Measurements from ENCODE around the gene CUTA.
"Not testable (repeated sequence)": the region's sequence is repeated elsewhere in the genome, so short reads cannot be mapped to it uniquely, and the experiment has no call there.

Gene CUTA

GRCh38 chr6:33375143-33375671 is 42.7 kb downstream of the CUTA start:
- peaks cover 53% of the 10 kb centered on the region for H3K4me1 Mint-ChIP-seq
- peaks cover 13% of the 10 kb centered on the region for H3K27me3 Mint-ChIP-seq (ENCODE audit: low read depth, poor library complexity)
- H3K36me3 Mint-ChIP-seq (ENCODE audit: low read depth) = no peaks in the 10 kb centered on the region
- peak overlapping the region; percentile 74 for H3K27ac Mint-ChIP-seq
- no peaks in the 10 kb centered on the region for H3K9me3 Mint-ChIP-seq
- no peak overlapping the region for H3K4me3 Mint-ChIP-seq
- DNase-seq = no peak
- TF ChIP-seq CTCF (IDR thresholded peaks at IDR 0.05) = no peak

- no peaks in the 10 kb centered on the region for H3K9me3 Mint-ChIP-seq
- H3K4me1 Mint-ChIP-seq = peaks cover 53% of the 10 kb centered on the region
- DNase-seq = no peak
- H3K27me3 Mint-ChIP-seq (ENCODE audit: low read depth, poor library complexity) = peaks cover 10% of the 10 kb centered on the region
- peak overlapping the region; percentile 20 for H3K4me3 Mint-ChIP-seq
- H3K27ac Mint-ChIP-seq = peak overlapping the region; percentile 87
- TF ChIP-seq CTCF (IDR thresholded peaks at IDR 0.05) = no peak
- no peaks in the 10 kb centered on the region for H3K36me3 Mint-ChIP-seq (ENCODE audit: low read depth)
Measured at GRCh38 chr6:33373960-33374910, 43.7 kb downstream of the CUTA start.

GRCh38 chr6:33372526-33373123 is 45.3 kb downstream of the CUTA start:
- Mint-ChIP-seq H3K36me3 (ENCODE audit: low read depth) (no peaks in the 10 kb centered on the region), H3K27ac (peak overlapping the region; percentile 75), H3K9me3 (no peaks in the 10 kb centered on the region), H3K4me1 (peaks cover 51% of the 10 kb centered on the region), H3K27me3 (ENCODE audit: low read depth, poor library complexity) (peaks cover 6% of the 10 kb centered on the region), H3K4me3 (peak overlapping the region; percentile 45)
- no peak for TF ChIP-seq CTCF (IDR thresholded peaks at IDR 0.05)
- no peak for DNase-seq

GRCh38 chr6:33371901-33372300 is 46.0 kb downstream of the CUTA start:
- Mint-ChIP-seq H3K27ac (peak overlapping the region; percentile 59), H3K4me1 (peaks cover 50% of the 10 kb centered on the region)
- not testable (repeated sequence) for H3K9me3 Mint-ChIP-seq; DNase-seq; H3K4me3 Mint-ChIP-seq; H3K27me3 Mint-ChIP-seq (ENCODE audit: low read depth, poor library complexity); H3K36me3 Mint-ChIP-seq (ENCODE audit: low read depth)

GRCh38 chr6:33367715-33368025 is 50.2 kb downstream of the CUTA start:
- peaks cover 40% of the 10 kb centered on the region for H3K4me1 Mint-ChIP-seq
- not testable (repeated sequence) for H3K36me3 Mint-ChIP-seq (ENCODE audit: low read depth); H3K4me3 Mint-ChIP-seq; H3K9me3 Mint-ChIP-seq; H3K27ac Mint-ChIP-seq; H3K27me3 Mint-ChIP-seq (ENCODE audit: low read depth, poor library complexity); DNase-seq

- no peak for TF ChIP-seq CTCF (IDR thresholded peaks at IDR 0.05)
- Mint-ChIP-seq H3K36me3 (ENCODE audit: low read depth) (no peaks in the 10 kb centered on the region), H3K27ac (peak overlapping the region; percentile 69), H3K4me3 (no peak overlapping the region), H3K4me1 (peaks cover 36% of the 10 kb centered on the region), H3K27me3 (ENCODE audit: low read depth, poor library complexity) (peaks cover 4% of the 10 kb centered on the region), H3K9me3 (no peaks in the 10 kb centered on the region)
- no peak for DNase-seq
Measured at GRCh38 chr6:33367009-33367714, 50.7 kb downstream of the CUTA start.
